Neural crest cell (in vitro differentiated cells): Measurements from ENCODE around the gene FANCE. TPM values are rescaled to one million over a fixed set of nuclear protein-coding genes. Genes with fewer than 3 reads are reported as not detected.

Experiments used
- DNase-seq: peaks from one replicate; pipeline ENCODE4 v3.0.0; 2021; ENCODE audit warnings: low read depth, mixed read lengths, low spot score
- H3K27ac Mint-ChIP-seq: one replicate; pipeline ENCODE4 v1.8.0; 2021; ENCODE audit warnings: mild to moderate bottlenecking, mixed read lengths; ENCODE audit not compliant: unreplicated experiment
- H3K27me3 Mint-ChIP-seq: 2 replicates; pipeline ENCODE4 v1.8.0; 2021; ENCODE audit warnings: low read depth, mild to moderate bottlenecking, mixed read lengths
- H3K36me3 Mint-ChIP-seq: 2 replicates; pipeline ENCODE4 v1.8.0; 2021; ENCODE audit warnings: low read depth, mild to moderate bottlenecking, mixed read lengths
- H3K4me1 Mint-ChIP-seq: 2 replicates; pipeline ENCODE4 v1.8.0; 2021; ENCODE audit warnings: mixed read lengths
- H3K4me3 Mint-ChIP-seq: one replicate; pipeline ENCODE4 v1.8.0; 2021; ENCODE audit warnings: mild to moderate bottlenecking, mixed read lengths
- H3K9me3 Mint-ChIP-seq: 2 replicates; pipeline ENCODE4 v1.8.0; 2021; ENCODE audit warnings: mixed read lengths
- total RNA-seq: library from RNA; stranded (reverse); gene quantifications from 2 replicates; pipeline ENCODE4 v1.2.1, GENCODE V29; 2021
- TF ChIP-seq, protein P1 (sequence below): fragments of 200-600 bp; sonication (generic); conservative IDR thresholded peaks from 2 replicates; pipeline ENCODE4 v1.5.0; 2021; ENCODE audit warnings: antibody characterized with exemption, mild to moderate bottlenecking

The FANCE gene
- total RNA-seq, 1 donor from 2014 or later = 20.4 TPM

- H3K36me3 Mint-ChIP-seq = peaks cover 5% of the 10 kb centered on the region
- H3K27ac Mint-ChIP-seq = no peak overlapping the region
- H3K4me3 Mint-ChIP-seq = no peak overlapping the region
- H3K4me1 Mint-ChIP-seq = no peaks in the 10 kb centered on the region
- DNase-seq = no peak
- H3K9me3 Mint-ChIP-seq = no peaks in the 10 kb centered on the region
- TF ChIP-seq, protein P1, sequence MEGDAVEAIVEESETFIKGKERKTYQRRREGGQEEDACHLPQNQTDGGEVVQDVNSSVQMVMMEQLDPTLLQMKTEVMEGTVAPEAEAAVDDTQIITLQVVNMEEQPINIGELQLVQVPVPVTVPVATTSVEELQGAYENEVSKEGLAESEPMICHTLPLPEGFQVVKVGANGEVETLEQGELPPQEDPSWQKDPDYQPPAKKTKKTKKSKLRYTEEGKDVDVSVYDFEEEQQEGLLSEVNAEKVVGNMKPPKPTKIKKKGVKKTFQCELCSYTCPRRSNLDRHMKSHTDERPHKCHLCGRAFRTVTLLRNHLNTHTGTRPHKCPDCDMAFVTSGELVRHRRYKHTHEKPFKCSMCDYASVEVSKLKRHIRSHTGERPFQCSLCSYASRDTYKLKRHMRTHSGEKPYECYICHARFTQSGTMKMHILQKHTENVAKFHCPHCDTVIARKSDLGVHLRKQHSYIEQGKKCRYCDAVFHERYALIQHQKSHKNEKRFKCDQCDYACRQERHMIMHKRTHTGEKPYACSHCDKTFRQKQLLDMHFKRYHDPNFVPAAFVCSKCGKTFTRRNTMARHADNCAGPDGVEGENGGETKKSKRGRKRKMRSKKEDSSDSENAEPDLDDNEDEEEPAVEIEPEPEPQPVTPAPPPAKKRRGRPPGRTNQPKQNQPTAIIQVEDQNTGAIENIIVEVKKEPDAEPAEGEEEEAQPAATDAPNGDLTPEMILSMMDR = no peak
- no peaks in the 10 kb centered on the region for H3K27me3 Mint-ChIP-seq
Measured at GRCh38 chr6:35409245-35409644, 42.9 kb upstream of the FANCE start.

GRCh38 chr6:35410131-35410530, 42.0 kb upstream of the FANCE start:
- Mint-ChIP-seq H3K27ac (peak overlapping the region; percentile 92), H3K4me1 (no peaks in the 10 kb centered on the region), H3K9me3 (no peaks in the 10 kb centered on the region), H3K4me3 (no peak overlapping the region), H3K36me3 (peaks cover 5% of the 10 kb centered on the region), H3K27me3 (no peaks in the 10 kb centered on the region)
- TF ChIP-seq, protein P1 = no peak
- no peak for DNase-seq

GRCh38 chr6:35411066-35411465, 41.1 kb upstream of the FANCE start:
- H3K4me3 Mint-ChIP-seq = no peak overlapping the region
- no peaks in the 10 kb centered on the region for H3K27me3 Mint-ChIP-seq
- no peaks in the 10 kb centered on the region for H3K9me3 Mint-ChIP-seq
- no peak for DNase-seq
- no peak overlapping the region for H3K27ac Mint-ChIP-seq
- H3K36me3 Mint-ChIP-seq = peaks cover 5% of the 10 kb centered on the region
- H3K4me1 Mint-ChIP-seq = no peaks in the 10 kb centered on the region
- TF ChIP-seq, protein P1 = no peak

GRCh38 chr6:35412102-35412501, 40.0 kb upstream of the FANCE start:
- Mint-ChIP-seq H3K27ac (peak overlapping the region; percentile 62), H3K36me3 (peaks cover 8% of the 10 kb centered on the region), H3K27me3 (no peaks in the 10 kb centered on the region), H3K9me3 (no peaks in the 10 kb centered on the region), H3K4me3 (no peak overlapping the region), H3K4me1 (no peaks in the 10 kb centered on the region)
- TF ChIP-seq, protein P1 = no peak
- DNase-seq = no peak

GRCh38 chr6:35413911-35414310, 38.2 kb upstream of the FANCE start:
- Mint-ChIP-seq H3K4me3 (no peak overlapping the region), H3K27me3 (no peaks in the 10 kb centered on the region)
- DNase-seq = no peak

More at GRCh38 chr6:35413911-35414310, 38.2 kb upstream of the FANCE start:
- H3K9me3 Mint-ChIP-seq = no peaks in the 10 kb centered on the region
- H3K27ac Mint-ChIP-seq = no peak overlapping the region
- peaks cover 11% of the 10 kb centered on the region for H3K4me1 Mint-ChIP-seq
- peaks cover 8% of the 10 kb centered on the region for H3K36me3 Mint-ChIP-seq
- TF ChIP-seq, protein P1 = no peak
